HG03439 (cell line): Measurements from ENCODE around the gene SMAD6.

Source experiments
- ATAC-seq: cut with Tn5 transposase; IDR thresholded peaks from one replicate; pipeline ENCODE4 v1.9.1; 2021; ENCODE audit warnings: mild to moderate bottlenecking, moderate library complexity; ENCODE audit not compliant: unreplicated experiment

Gene SMAD6

DNA sequence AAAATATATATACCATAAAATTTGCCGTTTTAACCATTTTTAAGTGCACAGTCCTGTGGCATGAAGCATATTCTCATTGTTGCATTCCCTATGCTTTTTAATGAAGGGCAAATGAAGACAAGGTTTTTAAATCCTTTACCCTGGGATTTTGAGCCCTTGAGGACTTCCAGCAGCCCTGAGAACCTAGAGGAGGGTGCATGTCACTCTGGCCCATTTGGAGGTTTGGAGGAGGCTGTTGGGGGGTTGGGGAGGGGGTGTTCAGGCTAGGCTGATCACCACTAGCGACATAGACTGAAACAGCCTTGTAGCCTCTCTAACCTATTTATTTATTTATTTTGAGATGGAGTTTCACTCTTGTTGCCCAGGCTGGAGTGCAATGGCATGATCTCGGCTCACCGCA, 86.0 kb downstream of the SMAD6 start:
- ATAC-seq, result no peak

- ATAC-seq, result no peak
Measured at GRCh38 chr15:66789029-66790025, 87.3 kb downstream of the SMAD6 start.

GRCh38 chr15:66795851-66796250, 93.8 kb downstream of the SMAD6 start:
- ATAC-seq, result no peak

- no peak for ATAC-seq
Measured at GRCh38 chr15:66796343-66796742, 94.3 kb downstream of the SMAD6 start.

- no peak for ATAC-seq
Measured at GRCh38 chr15:66797921-66798320, 95.9 kb downstream of the SMAD6 start.

- no peak for ATAC-seq
Measured at GRCh38 chr15:66798426-66799061, 96.5 kb downstream of the SMAD6 start.

GRCh38 chr15:66799242-66799641, 97.2 kb downstream of the SMAD6 start:
- ATAC-seq, result no peak

DNA sequence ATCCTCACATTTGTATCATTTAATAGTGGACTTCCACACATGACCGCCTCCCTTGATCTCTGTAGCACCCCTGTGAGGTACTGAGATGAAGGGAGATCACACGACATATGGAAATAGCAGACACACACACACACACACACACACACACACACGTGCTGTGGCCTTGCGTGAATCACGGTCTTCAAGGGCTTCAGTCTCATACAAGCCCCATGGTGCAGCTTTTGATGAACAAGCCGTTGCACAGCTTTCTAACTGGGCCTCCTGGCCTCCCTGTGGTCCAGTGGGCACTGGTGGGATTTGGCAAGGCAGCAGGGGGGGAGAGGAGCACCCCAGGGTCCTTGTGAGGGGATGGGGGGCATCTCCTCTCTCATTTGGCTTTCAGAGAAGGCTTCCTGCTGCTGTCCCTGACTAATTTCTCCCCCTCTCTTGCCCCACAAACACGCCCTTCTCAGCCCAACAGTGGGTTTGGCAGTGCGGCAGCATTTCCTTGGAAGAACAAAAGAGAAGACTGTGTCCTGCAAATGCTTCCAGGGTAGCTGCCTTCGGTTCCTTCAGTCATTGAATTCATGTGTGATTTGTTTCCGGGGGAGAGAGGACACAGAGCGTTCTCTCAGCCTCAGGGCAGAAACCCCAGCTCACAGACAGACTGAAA, 98.7 kb downstream of the SMAD6 start:
- ATAC-seq, result no peak

- ATAC-seq, result no peak
Measured at GRCh38 chr15:66801266-66801665, 99.2 kb downstream of the SMAD6 start.

DNA sequence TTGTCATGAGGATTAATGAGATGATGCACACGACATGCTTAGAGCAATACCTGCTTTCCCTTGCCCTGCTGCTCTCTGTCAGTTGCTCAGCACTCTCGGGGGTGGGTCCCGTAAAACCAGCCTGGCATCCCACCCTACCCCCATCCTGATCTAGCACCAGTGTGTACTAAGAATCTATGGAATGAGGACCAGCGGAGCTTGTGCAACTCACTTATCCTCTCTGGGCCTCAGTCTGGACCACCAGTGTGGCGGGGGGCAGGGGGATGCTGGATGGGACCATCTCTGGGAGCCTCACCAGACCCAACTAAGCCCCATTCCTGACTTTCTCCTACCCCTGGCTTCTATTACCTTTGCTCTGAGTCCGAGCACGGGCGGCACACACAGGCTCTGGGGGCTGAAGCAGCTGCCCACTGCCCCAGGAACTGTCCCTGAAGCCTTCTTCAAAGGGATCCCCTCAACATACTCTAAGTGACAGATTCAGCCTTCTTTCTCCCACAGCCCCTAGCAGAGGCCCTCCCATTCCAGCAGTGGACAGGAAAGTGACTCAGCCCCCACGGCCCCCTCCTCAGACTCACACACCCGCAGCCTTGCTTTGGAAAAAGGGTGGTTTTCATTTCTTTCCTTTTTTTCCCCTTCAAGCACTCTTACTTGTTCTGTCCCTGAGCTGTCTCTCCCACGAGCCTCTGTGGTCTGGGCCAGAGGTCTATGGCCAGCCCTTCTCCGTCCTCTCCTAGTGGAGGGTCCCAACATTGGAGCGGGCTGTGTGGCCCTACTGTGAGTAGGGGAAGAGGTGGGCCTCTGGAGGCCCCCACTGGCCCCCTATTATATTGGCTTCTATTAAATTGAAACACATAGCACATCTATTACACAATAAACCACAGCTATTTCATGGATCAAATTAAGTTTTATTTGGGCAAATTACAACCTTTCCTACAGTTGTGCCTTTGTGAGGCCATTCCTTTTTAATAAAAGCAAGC, 100.3 kb downstream of the SMAD6 start:
- no peak for ATAC-seq

DNA sequence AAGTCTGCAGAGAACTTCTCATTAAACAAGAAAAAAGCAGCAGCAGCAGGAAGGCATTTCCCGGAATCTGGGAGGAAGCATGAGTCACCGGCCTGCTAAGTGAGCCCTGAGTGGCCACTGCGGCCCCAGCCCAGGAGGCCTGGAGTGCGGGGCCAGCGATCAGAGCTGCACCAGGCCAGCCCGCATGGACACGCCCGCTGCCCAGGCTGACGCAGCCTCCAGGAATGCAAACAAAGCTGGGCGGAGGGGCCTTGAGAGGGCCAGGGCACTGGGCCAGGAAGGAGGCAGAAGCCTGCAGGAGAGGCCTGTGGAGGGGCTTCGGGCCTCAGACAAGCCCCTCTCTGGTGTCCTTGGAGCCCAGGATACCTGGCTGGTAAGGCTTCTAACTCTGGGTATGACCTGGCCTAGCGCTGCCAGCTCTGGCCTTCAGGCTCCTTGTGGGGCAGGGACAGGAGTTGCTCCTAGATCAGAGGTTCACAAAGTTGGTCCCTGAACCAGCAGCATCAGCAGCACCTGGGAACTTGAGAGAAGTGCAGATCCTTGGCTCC, 101.2 kb downstream of the SMAD6 start:
- no peak for ATAC-seq

GRCh38 chr15:66803749-66804148, 101.7 kb downstream of the SMAD6 start:
- no peak for ATAC-seq

DNA sequence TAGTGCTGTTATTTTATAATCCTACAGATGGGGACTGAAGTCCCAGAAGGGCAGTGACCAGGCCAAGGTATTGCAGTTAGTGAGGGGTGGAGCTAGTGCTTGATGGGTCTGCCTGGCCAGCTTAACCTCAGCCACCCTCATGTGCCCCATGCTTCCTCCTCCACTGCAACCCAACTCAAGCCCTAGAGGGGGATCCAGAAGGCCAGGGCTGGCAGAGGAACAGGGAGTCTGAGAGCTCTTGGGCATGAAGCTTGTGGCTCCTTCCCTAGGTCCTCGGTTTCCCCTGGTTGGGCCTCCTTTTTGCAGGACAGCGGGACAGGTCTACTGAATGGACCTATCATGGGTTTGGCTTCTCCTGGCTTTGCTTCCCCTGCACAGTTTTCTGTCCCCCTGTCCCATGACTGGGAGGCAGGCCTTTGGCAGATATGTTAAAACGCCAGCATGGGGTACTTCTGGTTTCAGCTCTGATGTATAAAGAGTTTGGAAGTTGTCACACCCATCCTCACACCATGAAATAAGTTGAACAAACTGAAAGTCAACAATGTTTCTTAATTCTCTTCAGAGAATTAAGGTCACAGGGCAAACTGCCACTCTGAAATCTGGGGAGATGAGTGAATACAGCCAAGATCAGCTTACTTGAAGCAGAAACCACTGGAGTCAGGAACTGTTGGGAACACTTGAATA, 103.3 kb downstream of the SMAD6 start:
- ATAC-seq, result no peak

DNA sequence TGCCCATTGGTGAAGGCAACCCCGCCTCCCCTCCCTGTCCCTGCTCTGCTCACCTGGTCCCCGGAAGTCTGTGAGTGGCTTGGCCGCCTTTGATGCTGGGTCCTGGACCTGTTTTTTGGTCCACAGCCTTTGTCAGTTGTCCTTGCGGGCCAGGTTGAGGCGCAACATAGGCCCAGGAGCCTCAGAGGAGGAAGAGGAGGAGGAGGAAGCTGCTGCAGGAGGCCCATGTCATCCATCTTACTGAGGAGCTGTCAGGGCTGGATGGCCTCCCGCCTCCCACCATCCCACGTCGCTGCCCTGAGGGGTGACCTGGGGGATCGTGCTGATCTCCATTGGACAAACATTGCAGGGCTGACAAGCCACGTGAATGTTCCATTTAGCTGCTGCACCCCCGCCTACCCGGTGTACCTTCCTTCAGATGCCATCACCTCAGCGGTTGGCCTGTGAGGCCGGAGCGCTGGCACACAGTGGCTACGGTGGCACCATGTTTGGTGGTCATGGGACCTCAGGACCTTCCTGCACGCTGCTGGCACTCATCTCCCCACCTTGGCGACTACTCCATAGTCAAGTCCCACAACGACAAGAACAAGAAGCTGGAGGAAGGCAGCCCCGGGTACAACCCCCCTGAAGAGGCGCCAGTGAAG, 106.3 kb downstream of the SMAD6 start:
- ATAC-seq, result no peak

DNA sequence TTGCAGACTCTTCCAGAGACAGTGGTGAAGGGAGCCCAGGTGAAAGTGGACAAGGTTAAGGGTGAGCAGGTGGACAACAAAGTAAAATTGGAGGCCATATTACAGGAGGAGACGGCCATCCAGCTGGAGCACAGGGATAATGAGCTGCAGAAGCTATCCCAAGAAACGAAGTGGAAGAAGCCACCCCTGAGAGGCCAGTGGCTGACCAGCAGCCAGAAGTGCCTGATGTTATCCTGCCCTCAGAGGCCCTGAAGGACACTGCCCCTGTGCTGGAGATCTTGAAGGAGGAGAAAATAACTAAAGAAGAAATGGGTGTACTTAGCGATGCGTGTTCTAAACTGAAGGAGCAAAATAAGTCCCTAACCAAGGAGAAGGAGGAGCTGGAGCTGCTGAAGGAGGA, 107.6 kb downstream of the SMAD6 start:
- no peak for ATAC-seq

GRCh38 chr15:66815318-66815717, 113.3 kb downstream of the SMAD6 start:
- no peak for ATAC-seq

DNA sequence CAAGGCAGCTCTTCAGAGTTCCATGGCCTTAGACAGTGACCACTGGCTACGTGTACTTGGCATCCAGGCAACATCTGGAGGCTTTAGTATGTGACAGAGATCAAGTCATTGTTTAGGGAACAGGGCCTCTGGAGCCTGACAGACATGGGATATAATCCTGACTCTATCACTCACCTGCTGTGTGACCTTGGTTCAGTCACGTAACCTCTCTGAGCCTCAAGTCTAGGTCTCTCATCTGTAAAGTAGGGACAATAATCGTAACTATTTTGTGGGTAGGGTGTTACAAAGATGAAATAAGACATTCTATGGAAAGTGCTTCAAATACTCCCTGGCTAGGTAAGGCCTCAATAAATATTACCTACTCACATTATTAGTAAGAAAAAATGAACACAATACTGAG, 114.2 kb downstream of the SMAD6 start:
- no peak for ATAC-seq

GRCh38 chr15:66819084-66819483, 117.0 kb downstream of the SMAD6 start:
- no peak for ATAC-seq

- no peak for ATAC-seq
Measured at GRCh38 chr15:66820481-66821176, 118.6 kb downstream of the SMAD6 start.
